ENCODE data around the gene ENPP3.

The ENPP3 gene

GRCh38 chr6:131636880-131637792 lies at the start of gene ENPP3:
TSS of gene ENPP3 (plus strand) at chr6:131637302. CDS start at chr6:131637385, 83 bp downstream.
- no peak for DNase-seq (ENCODE audit: low spot score)
- ChIA-PET POLR2A (ENCODE audit: low non-redundant PET) (no interaction called here), CTCF (no interaction called here)
- TF ChIP-seq CTCF (conservative IDR thresholded peaks at IDR 0.05; ENCODE audit: low read depth) = no peak
- no peak within 1 kb of the TSS for H3K27ac ChIP-seq

- POLR2A ChIA-PET (ENCODE audit: low non-redundant PET) = no interaction called here
Measured at GRCh38 chr6:131587909-131588308, 49.2 kb upstream of the ENPP3 start.

GRCh38 chr6:131588643-131589042 lies 48.5 kb upstream of the ENPP3 start:
- H3K27ac ChIP-seq = no peak overlapping the region
- POLR2A ChIA-PET (ENCODE audit: low non-redundant PET) = no interaction called here
- no peak for DNase-seq (ENCODE audit: low spot score)
- CTCF ChIA-PET = no interaction called here
- no peak for TF ChIP-seq CTCF (conservative IDR thresholded peaks at IDR 0.05; ENCODE audit: low read depth)

More at GRCh38 chr6:131587909-131588308, 49.2 kb upstream of the ENPP3 start:
- H3K27ac ChIP-seq = no peak overlapping the region
- TF ChIP-seq CTCF (conservative IDR thresholded peaks at IDR 0.05; ENCODE audit: low read depth) = no peak
- no peak for DNase-seq (ENCODE audit: low spot score)
- CTCF ChIA-PET = no interaction called here

GRCh38 chr6:131592935-131593334 lies 44.2 kb upstream of the ENPP3 start:
- DNase-seq (ENCODE audit: low spot score) = no peak
- no peak for TF ChIP-seq CTCF (conservative IDR thresholded peaks at IDR 0.05; ENCODE audit: low read depth)
- ChIA-PET CTCF (no interaction called here), POLR2A (ENCODE audit: low non-redundant PET) (no interaction called here)
- H3K27ac ChIP-seq = no peak overlapping the region

- TF ChIP-seq CTCF (conservative IDR thresholded peaks at IDR 0.05; ENCODE audit: low read depth) = no peak
- ChIA-PET CTCF (interaction anchor here (0.8 to 1.4 kb wide), 2 partner anchors 34 to 1078 kb away, joined by 3 to 4 read pairs; partner anchors contain the start of gene MED23), POLR2A (ENCODE audit: low non-redundant PET) (no interaction called here)
Measured at GRCh38 chr6:131594074-131594473, 43.0 kb upstream of the ENPP3 start.

GRCh38 chr6:131597446-131597845 lies 39.7 kb upstream of the ENPP3 start:
- TF ChIP-seq CTCF (conservative IDR thresholded peaks at IDR 0.05; ENCODE audit: low read depth) = peak; percentile 13; the same call in 1 of the 2 replicates
- no peak overlapping the region for H3K27ac ChIP-seq
- CTCF ChIA-PET = interaction anchor here (0.6 to 1.1 kb wide), 2 partner anchors 25 to 36 kb away, joined by 3 to 5 read pairs; no protein-coding TSS in a partner anchor
- peak; percentile 2 for DNase-seq (ENCODE audit: low spot score)
- POLR2A ChIA-PET (ENCODE audit: low non-redundant PET) = no interaction called here

More at GRCh38 chr6:131594074-131594473, 43.0 kb upstream of the ENPP3 start:
- no peak overlapping the region for H3K27ac ChIP-seq
- no peak for DNase-seq (ENCODE audit: low spot score)

All from RWPE1 (cell line).